Prostate gland (tissue), 2 donors: ENCODE data around the gene CKAP5.

Experiments used
- POLR2A ChIP-seq: fragments of 450-650 bp; IDR thresholded peaks from one replicate; pipeline ENCODE4 v1.6.1; 2016; ENCODE audit warnings: antibody characterized with exemption, mild to moderate bottlenecking
- TF ChIP-seq, protein P1 (sequence below), 4 experiments: fragments of 200-600 bp in 2 of 4; fragments of 450-650 bp in 2 of 4; sonication (generic) in 2 of 4; IDR thresholded peaks; 1 replicate in 3 of 4; 2 replicates in 1 of 4; pipeline ENCODE4 v1.5.1; 2016 to 2019; ENCODE audit warnings: antibody characterized with exemption in 4 of 4, mild to moderate bottlenecking in 2 of 4, moderate library complexity in 2 of 4

DNA sequence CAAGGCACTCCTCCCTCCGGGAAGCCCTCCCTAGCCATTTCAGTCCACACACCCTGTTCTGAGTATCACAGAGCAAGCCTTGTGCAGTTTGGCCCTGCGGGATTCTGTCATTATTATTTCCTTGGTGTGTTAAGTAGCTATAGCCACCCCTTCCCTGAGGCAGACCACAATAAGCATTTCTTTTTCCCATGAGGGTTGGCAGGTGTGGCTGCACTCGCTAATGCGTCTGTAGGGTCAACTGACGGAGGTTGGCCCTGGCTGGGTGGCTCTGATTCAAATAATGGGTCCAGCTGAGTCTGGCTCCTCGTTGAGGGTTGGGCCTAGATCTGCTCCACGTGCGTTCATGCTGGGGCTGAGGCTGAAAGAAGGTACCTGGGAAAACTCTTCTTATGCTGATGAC is 122.0 kb downstream of the CKAP5 start:
- TF ChIP-seq, protein P1, sequence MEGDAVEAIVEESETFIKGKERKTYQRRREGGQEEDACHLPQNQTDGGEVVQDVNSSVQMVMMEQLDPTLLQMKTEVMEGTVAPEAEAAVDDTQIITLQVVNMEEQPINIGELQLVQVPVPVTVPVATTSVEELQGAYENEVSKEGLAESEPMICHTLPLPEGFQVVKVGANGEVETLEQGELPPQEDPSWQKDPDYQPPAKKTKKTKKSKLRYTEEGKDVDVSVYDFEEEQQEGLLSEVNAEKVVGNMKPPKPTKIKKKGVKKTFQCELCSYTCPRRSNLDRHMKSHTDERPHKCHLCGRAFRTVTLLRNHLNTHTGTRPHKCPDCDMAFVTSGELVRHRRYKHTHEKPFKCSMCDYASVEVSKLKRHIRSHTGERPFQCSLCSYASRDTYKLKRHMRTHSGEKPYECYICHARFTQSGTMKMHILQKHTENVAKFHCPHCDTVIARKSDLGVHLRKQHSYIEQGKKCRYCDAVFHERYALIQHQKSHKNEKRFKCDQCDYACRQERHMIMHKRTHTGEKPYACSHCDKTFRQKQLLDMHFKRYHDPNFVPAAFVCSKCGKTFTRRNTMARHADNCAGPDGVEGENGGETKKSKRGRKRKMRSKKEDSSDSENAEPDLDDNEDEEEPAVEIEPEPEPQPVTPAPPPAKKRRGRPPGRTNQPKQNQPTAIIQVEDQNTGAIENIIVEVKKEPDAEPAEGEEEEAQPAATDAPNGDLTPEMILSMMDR (IDR thresholded peaks at IDR 0.05) = no peak
- TF ChIP-seq POLR2A = no peak
